BJ (cell line): ENCODE data around the gene KAT6B. TPM values are rescaled to one million over a fixed set of nuclear protein-coding genes. Genes with fewer than 3 reads are reported as not detected.

ENCODE experiments used
- CTCF ChIA-PET: fragments of 350-600 bp; formaldehyde crosslinking; extraction: SDS; loops from one replicate; lab custom pipeline; 2021; ENCODE audit warnings: antibody characterized with exemption, inconsistent platforms; lab: Yijun Ruan, JAX
- POLR2A ChIA-PET: fragments of 300-600 bp; sonication (Branson Sonifier 250); formaldehyde crosslinking; extraction: SDS; loops from one replicate; lab custom pipeline; 2021; ENCODE audit warnings: antibody characterized with exemption; lab: Charles Lee
- DNase-seq: peaks from one replicate; pipeline ENCODE4 v3.0.0-alpha.2; 2011; ENCODE audit warnings: low read depth
- H3K27me3 ChIP-seq: 2 replicates; pipeline ENCODE4 v1.6.0; 2011; ENCODE audit warnings: low read length; ENCODE audit not compliant: control insufficient read depth, insufficient read depth
- H3K36me3 ChIP-seq: 2 replicates; pipeline ENCODE4 v1.5.1; 2011; ENCODE audit warnings: low read length; ENCODE audit not compliant: control insufficient read depth, insufficient read depth
- H3K4me3 ChIP-seq: 2 replicates; pipeline ENCODE4 v1.5.1; 2011; ENCODE audit warnings: low read depth, mild to moderate bottlenecking, control low read depth, low read length
- CTCF ChIP-seq: IDR thresholded peaks from 2 replicates; pipeline ENCODE4 v1.5.1; 2011; ENCODE audit warnings: low read depth, mild to moderate bottlenecking, control low read depth, inconsistent platforms, low read length, moderate library complexity; ENCODE audit not compliant: insufficient read depth
- polyA plus RNA-seq: library from polyadenylated mRNA; depleted of rRNA; stranded (reverse); fragments of >200 nt; gene quantifications from 2 replicates; pipeline ENCODE4 v1.2.3, GENCODE V29; 2011

The KAT6B gene
- polyA plus RNA-seq, 1 experiment = 5.1 TPM

- no peak for TF ChIP-seq CTCF
- ChIA-PET POLR2A (no interaction called here), CTCF (no interaction called here)
- Histone ChIP-seq H3K36me3 (peaks cover 23% of the 10 kb centered on the region), H3K4me3 (no peak overlapping the region), H3K27me3 (no peaks in the 10 kb centered on the region)
- no peak for DNase-seq
Measured at GRCh38 chr10:75029857-75030256, 203.5 kb downstream of the KAT6B start.

- ChIA-PET CTCF (interaction anchor here (0.6 kb wide), 1 partner anchor 671 kb away, joined by 5 read pairs; no protein-coding TSS in a partner anchor), POLR2A (no interaction called here)
- no peak for TF ChIP-seq CTCF
- Histone ChIP-seq H3K36me3 (peaks cover 18% of the 10 kb centered on the region), H3K27me3 (no peaks in the 10 kb centered on the region), H3K4me3 (no peak overlapping the region)
- no peak for DNase-seq
Measured at GRCh38 chr10:75030371-75030770, 204.0 kb downstream of the KAT6B start.

GRCh38 chr10:75032119-75032518 lies 205.7 kb downstream of the KAT6B start:
- no peak for DNase-seq
- H3K36me3 ChIP-seq = peaks cover 15% of the 10 kb centered on the region
- no peak overlapping the region for H3K4me3 ChIP-seq
- H3K27me3 ChIP-seq = no peaks in the 10 kb centered on the region
- CTCF ChIA-PET = no interaction called here
- no peak for TF ChIP-seq CTCF
- POLR2A ChIA-PET = no interaction called here

GRCh38 chr10:75032813-75033212 lies 206.4 kb downstream of the KAT6B start:
- DNase-seq = no peak
- Histone ChIP-seq H3K36me3 (peaks cover 15% of the 10 kb centered on the region), H3K4me3 (no peak overlapping the region), H3K27me3 (no peaks in the 10 kb centered on the region)
- no peak for TF ChIP-seq CTCF
- POLR2A ChIA-PET = no interaction called here
- CTCF ChIA-PET = no interaction called here

- POLR2A ChIA-PET = no interaction called here
- Histone ChIP-seq H3K4me3 (no peak overlapping the region), H3K27me3 (no peaks in the 10 kb centered on the region), H3K36me3 (peaks cover 15% of the 10 kb centered on the region)
- no peak for DNase-seq
- no peak for TF ChIP-seq CTCF
- CTCF ChIA-PET = interaction anchor here (1.4 kb wide), 1 partner anchor 10 kb away, joined by 4 read pairs; no protein-coding TSS in a partner anchor
Measured at GRCh38 chr10:75033399-75034130, 207.2 kb downstream of the KAT6B start.
